Measurements from ENCODE around the gene SYT7.

SYT7 gene

DNA sequence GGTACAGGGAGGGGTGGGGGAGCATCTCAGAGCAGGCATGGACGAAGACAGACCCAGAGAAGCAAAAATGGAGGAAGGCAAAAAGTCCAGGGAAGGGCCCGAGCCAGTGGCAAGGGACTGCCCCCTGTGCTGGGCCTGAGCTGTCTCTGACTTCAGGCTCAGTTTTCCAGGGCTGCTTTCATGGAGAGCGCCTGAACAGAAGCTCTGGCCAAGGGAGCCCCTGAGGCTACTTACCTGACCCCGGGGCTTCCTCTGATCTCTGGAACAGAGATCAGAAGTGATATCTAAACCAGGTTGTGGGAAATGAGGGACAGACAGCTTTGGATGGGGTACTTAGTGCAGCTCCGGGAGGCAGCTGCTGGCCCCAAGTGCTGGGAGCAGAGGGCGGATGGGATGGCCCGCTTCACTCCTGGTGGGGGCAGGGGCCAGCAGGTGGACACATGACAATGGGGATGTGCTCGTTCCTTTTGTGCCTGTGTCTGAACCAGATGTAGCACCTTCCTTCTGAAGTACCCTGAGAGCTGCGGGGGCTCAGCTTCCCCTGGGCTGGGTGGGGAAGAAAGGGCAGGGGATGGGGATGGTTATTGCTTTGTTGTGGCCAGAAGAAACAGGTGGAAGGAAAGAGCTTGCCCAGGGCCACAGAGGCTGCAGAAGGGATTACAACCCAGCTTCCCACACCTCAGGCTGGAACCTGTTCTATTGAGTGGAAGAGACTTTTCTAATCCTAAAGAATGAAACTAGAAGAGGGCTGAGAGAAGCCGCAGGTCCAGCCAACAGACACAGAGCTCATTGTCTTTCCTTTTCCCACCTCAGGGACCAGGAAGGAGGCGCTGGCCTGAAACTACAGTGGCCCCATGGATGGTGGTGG lies 66.6 kb downstream of the SYT7 start:
- DNase-seq (ENCODE audit: low spot score) = no peak

- no peak for DNase-seq (ENCODE audit: low spot score)
Measured at GRCh38 chr11:61513143-61513765, 67.6 kb downstream of the SYT7 start.

DNA sequence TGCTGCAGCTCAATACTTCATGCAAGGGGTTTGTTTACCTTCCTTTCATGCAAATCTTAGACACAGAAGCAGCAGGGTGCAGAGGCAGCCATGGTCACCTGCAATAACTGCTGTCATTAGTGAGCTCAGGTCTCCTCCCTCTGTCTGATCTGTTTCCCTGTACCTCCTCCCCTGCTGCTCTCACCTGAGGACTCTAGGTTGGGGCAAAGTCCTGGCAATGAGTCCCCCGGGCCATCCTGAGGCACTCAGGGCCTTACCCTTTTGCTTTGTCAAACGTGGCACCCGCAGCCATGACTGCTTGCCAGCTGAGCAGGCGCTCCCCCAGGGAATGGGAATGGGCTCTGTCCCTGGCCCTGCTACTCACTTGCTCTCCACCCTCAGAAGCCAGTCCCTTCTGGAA lies 68.4 kb downstream of the SYT7 start:
- DNase-seq (ENCODE audit: low spot score) = no peak

- no peak for DNase-seq (ENCODE audit: low spot score)
Measured at GRCh38 chr11:61511383-61511782, 69.5 kb downstream of the SYT7 start.

DNA sequence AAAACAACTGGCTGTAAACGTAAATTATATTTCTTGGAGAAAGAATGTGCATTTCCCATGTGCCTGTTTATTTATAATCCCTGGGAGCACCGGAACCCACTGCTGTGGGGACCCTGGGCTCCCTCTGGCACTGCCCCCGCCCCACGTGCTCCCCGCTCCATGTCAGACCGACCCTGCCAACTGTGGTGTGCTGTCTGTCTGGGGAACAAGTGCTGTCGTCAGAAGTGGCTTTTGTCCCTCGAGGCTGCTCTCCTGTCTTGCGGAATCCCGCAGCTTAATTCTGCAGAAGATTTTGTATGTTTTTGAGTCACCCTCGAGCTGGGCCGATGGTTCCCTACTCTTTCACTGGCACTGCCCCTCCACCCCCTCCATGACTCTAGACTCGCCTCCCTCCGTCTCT lies 69.9 kb downstream of the SYT7 start:
- DNase-seq (ENCODE audit: low spot score) = no peak

DNA sequence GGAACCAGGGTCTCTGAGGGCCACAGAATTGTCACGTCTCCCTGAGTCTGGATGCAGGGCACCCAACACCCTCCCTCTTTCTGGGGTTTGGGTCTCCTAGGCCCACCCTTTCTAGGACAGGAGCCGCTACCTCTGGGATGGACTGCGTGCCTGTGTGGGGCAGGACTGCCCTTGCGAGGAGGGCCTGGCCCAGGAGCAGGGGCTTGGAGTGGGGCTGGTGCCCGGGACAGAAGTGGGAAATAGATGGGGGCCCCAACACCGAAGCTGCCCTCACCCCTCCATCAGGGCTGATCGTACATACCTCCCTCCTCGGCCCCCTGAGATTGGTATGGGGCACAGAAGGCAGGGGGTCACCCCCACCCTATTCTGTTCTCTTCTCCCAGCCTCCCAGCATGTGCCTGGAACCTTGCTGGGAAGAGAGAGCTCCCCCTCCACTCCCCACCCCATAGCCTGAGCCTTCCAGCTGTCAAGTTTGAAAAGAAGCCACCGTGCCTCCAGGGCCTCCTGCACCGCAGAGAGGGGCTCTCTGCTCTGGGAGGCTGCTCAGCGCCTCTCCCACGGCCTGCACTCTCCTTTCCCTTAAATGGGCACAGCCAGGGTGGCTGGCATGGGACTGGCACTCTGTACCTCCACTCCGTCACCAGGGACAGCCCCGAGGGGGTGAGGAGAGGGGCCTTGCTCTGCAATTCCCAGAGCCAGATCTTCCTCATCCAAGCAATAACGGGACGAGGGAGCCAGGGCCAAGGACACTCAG lies 70.5 kb downstream of the SYT7 start:
- DNase-seq (ENCODE audit: low spot score) = no peak

DNA sequence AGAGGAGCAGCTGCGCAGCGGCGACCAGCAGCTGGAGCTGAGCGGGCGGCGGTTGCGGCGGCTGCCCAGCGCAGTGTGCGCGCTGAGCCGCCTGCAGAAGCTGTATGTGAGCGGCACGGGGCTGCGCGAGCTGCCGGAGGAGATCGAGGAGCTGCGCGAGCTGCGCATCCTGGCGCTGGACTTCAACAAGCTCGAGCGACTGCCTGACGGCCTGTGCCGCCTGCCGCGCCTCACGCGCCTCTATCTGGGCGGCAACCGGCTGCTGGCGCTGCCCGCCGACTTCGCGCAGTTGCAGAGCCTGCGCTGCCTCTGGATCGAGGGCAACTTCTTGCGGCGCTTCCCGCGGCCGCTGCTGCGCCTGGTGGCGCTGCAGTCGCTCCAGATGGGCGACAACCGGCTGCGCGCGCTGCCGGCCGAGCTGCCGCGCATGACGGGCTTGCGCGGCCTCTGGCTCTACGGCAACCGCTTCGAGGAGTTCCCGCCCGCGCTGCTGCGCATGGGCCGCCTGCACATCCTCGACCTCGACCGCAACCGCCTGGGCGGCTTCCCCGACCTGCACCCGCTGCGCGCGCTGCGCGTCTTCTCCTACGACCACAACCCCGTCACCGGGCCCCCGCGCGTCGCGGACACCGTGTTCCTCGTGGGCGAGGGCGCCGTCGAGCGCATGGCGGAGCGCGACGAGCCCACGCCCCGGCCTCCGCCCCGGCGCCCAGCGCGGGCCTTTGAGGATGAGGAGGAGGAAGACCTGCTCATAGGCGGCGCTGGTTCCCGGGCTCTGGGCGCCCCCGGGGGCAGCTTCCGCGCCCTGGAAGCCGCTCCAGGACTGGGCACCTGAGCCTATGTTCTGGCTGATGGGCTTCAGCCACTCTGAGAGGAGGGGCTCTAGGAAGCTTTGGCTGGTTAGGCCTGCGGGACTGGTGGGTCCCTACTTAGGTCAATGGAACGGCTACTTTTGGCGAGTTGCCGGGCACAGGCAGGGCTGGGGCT lies 71.5 kb downstream of the SYT7 start:
- DNase-seq (ENCODE audit: low spot score) = peak; percentile 94

- DNase-seq (ENCODE audit: low spot score) = peak; percentile 45
Measured at GRCh38 chr11:61507962-61508861, 72.7 kb downstream of the SYT7 start, which contains the start of gene LRRC10B. Gene LRRC10B, plus strand, starts transcription at chr11:61508749. Its CDS starts 250 bp downstream, at chr11:61508999.

DNA sequence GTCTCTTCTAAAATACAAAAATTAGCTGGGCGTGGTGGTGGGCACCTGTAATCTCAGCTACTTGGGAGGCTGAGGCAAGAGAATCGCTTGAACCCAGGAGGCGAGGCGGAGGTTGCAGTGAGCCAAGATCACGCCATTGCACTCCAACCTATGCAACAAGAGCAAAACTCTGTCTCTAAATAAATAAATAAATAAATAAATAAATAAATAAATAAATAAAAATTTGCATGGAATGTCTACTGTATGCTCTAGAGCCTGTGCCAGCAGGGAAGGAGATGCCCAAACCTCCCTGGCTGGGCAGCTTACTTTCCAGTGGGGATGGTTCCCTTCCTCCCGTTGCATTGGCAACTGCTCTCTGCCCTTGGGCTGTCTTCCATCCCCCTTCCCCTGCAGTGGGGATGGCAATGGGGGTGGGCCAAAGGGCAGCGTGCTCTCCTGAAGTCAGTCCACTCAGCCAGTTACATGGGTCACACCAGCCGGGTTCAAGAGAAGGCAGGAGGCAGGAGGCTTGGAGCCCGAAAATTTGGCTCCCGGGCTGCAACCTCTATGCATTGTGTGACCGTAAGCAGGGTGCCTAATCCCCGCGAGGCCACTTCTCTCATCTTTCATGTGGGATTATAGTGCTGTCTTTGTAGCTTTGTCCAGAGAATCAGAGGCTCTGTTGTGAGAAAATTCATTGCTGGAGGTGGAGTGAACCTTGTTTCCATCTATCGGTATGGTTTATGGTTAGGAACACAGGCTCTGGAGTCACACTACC lies 73.7 kb downstream of the SYT7 start:
- no peak for DNase-seq (ENCODE audit: low spot score)

DNA sequence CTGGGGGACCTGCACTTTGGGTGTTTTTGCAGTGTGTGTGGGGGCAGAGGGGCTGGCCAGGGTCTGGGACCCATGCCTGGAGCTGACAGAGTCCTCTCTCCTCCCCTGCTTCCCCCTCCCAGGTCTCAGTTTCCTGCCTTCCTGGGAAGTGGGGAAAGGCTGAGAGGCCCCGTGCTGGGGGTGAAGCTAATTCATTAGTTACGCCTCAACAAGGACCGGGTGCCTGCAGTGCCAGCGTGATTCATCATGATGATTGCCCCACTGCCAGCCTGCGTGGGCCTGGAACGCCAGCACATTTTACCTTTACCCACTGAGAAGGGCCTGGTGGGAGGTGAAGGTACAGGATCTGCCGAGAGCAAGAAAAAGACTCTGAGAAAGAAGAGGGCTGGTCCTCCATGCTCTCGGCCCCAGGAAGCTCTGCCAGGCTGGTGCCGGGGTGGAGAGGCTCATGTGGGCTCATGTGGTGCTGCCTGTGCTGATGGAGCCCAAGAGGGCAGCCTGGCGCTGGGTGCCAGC lies 75.2 kb downstream of the SYT7 start:
- DNase-seq (ENCODE audit: low spot score) = no peak

GRCh38 chr11:61505106-61505505 lies 75.8 kb downstream of the SYT7 start:
- DNase-seq (ENCODE audit: low spot score) = no peak

DNA sequence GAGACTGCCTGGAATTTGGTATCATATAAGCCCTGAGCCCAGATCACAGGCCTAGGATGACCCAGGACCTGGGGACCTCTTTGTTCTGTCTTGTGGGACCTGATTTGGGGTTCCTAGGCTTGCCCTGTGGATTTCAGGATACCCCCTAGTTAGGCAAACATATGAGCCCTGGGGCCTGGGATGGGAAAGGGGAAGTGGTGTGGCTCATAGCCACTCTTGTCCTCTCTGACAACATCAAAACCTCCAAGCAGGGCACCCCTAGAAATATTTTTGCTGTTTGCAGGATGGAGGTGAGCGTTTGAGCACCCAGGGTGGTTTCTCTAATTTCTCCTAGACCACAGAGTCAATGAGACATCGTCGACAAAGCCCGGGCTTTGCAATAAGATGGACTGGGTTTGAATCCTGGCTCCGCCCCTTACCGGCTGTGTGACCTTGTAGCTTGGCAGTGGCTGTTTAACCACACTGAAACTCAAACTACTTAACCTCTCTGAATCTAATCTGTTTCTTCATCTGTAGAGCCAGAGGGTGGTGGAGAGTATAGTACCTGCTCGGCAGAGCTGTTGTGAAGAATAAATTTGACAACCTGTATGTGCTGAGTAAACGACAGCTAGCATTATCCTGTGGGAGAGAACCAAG lies 77.6 kb downstream of the SYT7 start:
- DNase-seq (ENCODE audit: low spot score) = no peak

DNA sequence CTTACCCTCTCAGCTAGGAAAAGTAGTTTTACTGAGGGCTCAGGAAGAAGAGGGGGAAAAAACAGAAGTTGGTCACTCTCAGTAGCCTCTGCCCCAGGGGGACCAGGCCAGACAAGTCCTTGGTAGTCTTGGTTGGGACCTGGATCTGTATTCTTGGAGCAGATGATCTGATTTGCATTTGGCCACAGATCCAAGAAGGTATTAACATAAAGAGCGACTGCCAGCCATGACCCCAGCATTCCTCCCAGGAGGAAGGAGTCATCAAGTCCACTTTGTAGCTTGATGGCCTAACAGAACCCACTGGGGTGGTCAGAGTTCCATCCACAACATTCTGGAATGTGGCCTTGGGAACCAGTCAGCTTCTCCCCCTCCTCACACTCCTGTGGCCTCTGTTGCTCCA lies 78.4 kb downstream of the SYT7 start:
- no peak for DNase-seq (ENCODE audit: low spot score)

DNA sequence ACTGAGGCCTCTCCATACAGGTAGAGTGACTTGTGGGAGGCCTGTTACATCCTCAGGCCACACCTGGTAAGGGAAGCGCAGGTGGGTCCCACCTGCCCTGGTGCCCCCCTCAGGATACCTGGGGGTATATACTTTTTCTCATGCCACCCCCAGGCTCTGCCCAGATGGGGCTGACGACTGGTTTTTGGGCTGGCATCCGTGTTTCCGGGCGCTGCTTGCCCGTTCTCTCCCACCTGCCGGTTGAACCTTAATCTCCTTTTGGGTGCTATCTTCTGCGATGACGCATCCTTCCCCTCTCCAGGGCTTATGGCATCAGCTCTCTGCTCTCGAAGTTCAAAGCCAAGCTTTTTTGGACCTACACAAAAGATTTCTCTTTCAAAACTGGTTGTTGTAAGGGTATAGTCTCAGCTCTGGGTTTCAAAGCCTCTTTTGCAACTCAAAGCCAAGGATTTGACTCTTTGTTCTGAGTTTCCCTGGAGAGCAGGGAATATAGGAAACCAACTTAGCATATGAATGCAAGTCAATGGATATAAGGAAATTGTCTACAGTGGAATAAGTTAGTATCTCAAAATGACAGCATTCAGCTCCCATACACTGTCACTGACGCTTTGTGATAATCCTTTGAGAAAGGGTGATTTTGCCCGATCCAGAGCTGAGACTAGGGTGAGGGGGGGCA lies 80.9 kb downstream of the SYT7 start:
- DNase-seq (ENCODE audit: low spot score) = no peak

- DNase-seq (ENCODE audit: low spot score) = no peak
Measured at GRCh38 chr11:61498767-61499341, 82.0 kb downstream of the SYT7 start.

GRCh38 chr11:61497876-61498275 lies 83.0 kb downstream of the SYT7 start:
- no peak for DNase-seq (ENCODE audit: low spot score)

- no peak for DNase-seq (ENCODE audit: low spot score)
Measured at GRCh38 chr11:61497473-61497872, 83.4 kb downstream of the SYT7 start.
